HK-2 (cell line): ENCODE data around the gene EFNA2.
"Not testable (repeated sequence)": the region's sequence is repeated elsewhere in the genome, so short reads cannot be mapped to it uniquely, and the experiment has no call there.

Experiments
- DNase-seq: peaks from one replicate; pipeline ENCODE4 v3.0.0-alpha.2; 2018; ENCODE audit not compliant: unreplicated experiment

EFNA2 gene

GRCh38 chr19:1298235-1298634 is 12.6 kb downstream of the EFNA2 start:
- no peak for DNase-seq

GRCh38 chr19:1299801-1300200 is 14.1 kb downstream of the EFNA2 start:
- DNase-seq = no peak

GRCh38 chr19:1300744-1301490 is 15.2 kb downstream of the EFNA2 start:
- no peak for DNase-seq

GRCh38 chr19:1302533-1303239 is 17.0 kb downstream of the EFNA2 start:
- no peak for DNase-seq

GRCh38 chr19:1304197-1304924 is 18.7 kb downstream of the EFNA2 start:
- DNase-seq = no peak

- DNase-seq = not testable (repeated sequence)
These were observed 19.7 kb downstream of the EFNA2 start for GRCh38 chr19:1305354-1305753.

GRCh38 chr19:1307320-1307719 is 21.6 kb downstream of the EFNA2 start:
- no peak for DNase-seq

GRCh38 chr19:1307755-1308303 is 22.2 kb downstream of the EFNA2 start:
- DNase-seq = no peak

GRCh38 chr19:1308718-1309117 is 23.0 kb downstream of the EFNA2 start:
- no peak for DNase-seq

GRCh38 chr19:1309977-1310852 is 24.5 kb downstream of the EFNA2 start:
- DNase-seq = no peak

GRCh38 chr19:1310853-1311180 is 25.1 kb downstream of the EFNA2 start:
- no peak for DNase-seq

- DNase-seq = no peak
These were observed 25.9 kb downstream of the EFNA2 start for GRCh38 chr19:1311543-1312091.

- DNase-seq = peak; percentile 73
These were observed 27.4 kb downstream of the EFNA2 start for GRCh38 chr19:1312767-1313694.

GRCh38 chr19:1313695-1314613 is 28.3 kb downstream of the EFNA2 start:
- DNase-seq = no peak

GRCh38 chr19:1315470-1316166 is 29.9 kb downstream of the EFNA2 start:
- peak; percentile 42 for DNase-seq

GRCh38 chr19:1316466-1316865 is 30.8 kb downstream of the EFNA2 start:
- no peak for DNase-seq

- DNase-seq = no peak
These were observed 31.8 kb downstream of the EFNA2 start for GRCh38 chr19:1317274-1318003.
